WTC11 (cell line): Measurements from ENCODE around the gene SAFB. TPM values are rescaled to one million over a fixed set of nuclear protein-coding genes. Genes with fewer than 3 reads are reported as not detected.

Experiments used
- ATAC-seq: fragments of 200-7000 bp; cut with Tn5 transposase; 2 replicates; pipeline ENCODE4 v1.10.0; 2021; ENCODE audit warnings: mild to moderate bottlenecking, moderate library complexity
- CTCF ChIA-PET: fragments of 300-600 bp; sonication (Branson Sonifier 250); formaldehyde crosslinking; loops from one replicate; lab custom pipeline; 2021; ENCODE audit warnings: antibody characterized with exemption; lab: Charles Lee
- POLR2A ChIA-PET: fragments of 350-600 bp; sonication (Branson Sonifier 250); formaldehyde crosslinking; loops from one replicate; lab custom pipeline; 2021; ENCODE audit warnings: antibody characterized with exemption; lab: Charles Lee
- DNase-seq: peaks from one replicate; pipeline ENCODE4 v3.0.0; 2021; ENCODE audit warnings: low spot score
- H3K27ac Mint-ChIP-seq: 2 replicates; pipeline ENCODE4 v1.8.0; 2021; ENCODE audit warnings: mixed read lengths
- H3K27me3 Mint-ChIP-seq: 2 replicates; pipeline ENCODE4 v1.8.0; 2021; ENCODE audit warnings: low read depth, mild to moderate bottlenecking, moderate library complexity, mixed read lengths
- H3K36me3 Mint-ChIP-seq: 2 replicates; pipeline ENCODE4 v1.8.0; 2021; ENCODE audit warnings: mixed read lengths
- H3K4me1 Mint-ChIP-seq: 2 replicates; pipeline ENCODE4 v1.8.0; 2022; ENCODE audit warnings: mixed read lengths
- H3K4me3 Mint-ChIP-seq: 2 replicates; pipeline ENCODE4 v1.8.0; 2021; ENCODE audit warnings: mild to moderate bottlenecking, moderate library complexity, mixed read lengths
- H3K9me3 Mint-ChIP-seq: 2 replicates; pipeline ENCODE4 v1.8.0; 2021; ENCODE audit warnings: mixed read lengths
- AR ChIP-seq: fragments of 250-450 bp; sonication (Bioruptor Pico); IDR thresholded peaks from 2 replicates; pipeline ENCODE4 v1.9.0; 2021; ENCODE audit warnings: mild to moderate bottlenecking
- ESRRA ChIP-seq: sonication (generic); formaldehyde crosslinking; IDR thresholded peaks from 2 replicates; pipeline ENCODE4 v1.8.1; 2022; ENCODE audit warnings: mild to moderate bottlenecking, missing genetic modification reagents, borderline replicate concordance
- MXD4 ChIP-seq: fragments of 250-450 bp; sonication (Bioruptor Pico); IDR thresholded peaks from 2 replicates; pipeline ENCODE4 v1.8.0; 2021; ENCODE audit warnings: mild to moderate bottlenecking, moderate library complexity, borderline replicate concordance
- PREB ChIP-seq: sonication (generic); formaldehyde crosslinking; IDR thresholded peaks from 2 replicates; pipeline ENCODE4 v1.8.1; 2022; ENCODE audit warnings: mild to moderate bottlenecking, missing genetic modification reagents, moderate library complexity, borderline replicate concordance
- RELA ChIP-seq: sonication (generic); formaldehyde crosslinking; IDR thresholded peaks from 2 replicates; pipeline ENCODE4 v1.8.1; 2022; ENCODE audit warnings: missing genetic modification reagents, mild to moderate bottlenecking, borderline replicate concordance
- ZNF121 ChIP-seq: sonication (generic); formaldehyde crosslinking; IDR thresholded peaks from 2 replicates; pipeline ENCODE4 v1.8.0; 2023; ENCODE audit warnings: missing genetic modification reagents
- ZNF232 ChIP-seq: sonication (generic); formaldehyde crosslinking; IDR thresholded peaks from 2 replicates; pipeline ENCODE4 v1.8.0; 2022; ENCODE audit warnings: mild to moderate bottlenecking, missing genetic modification reagents
- ZNF671 ChIP-seq: fragments of 250-450 bp; sonication (Bioruptor Pico); IDR thresholded peaks from 2 replicates; pipeline ENCODE4 v1.8.0; 2021; ENCODE audit warnings: mild to moderate bottlenecking
- ZSCAN18 ChIP-seq: fragments of 250-450 bp; sonication (Bioruptor Pico); IDR thresholded peaks from 2 replicates; pipeline ENCODE4 v2.1.2; 2022; ENCODE audit warnings: mild to moderate bottlenecking, moderate library complexity
- total RNA-seq: library from RNA; stranded (reverse); gene quantifications from 3 replicates; pipeline ENCODE4 v1.2.3, GENCODE V29; 2021
- TF ChIP-seq, protein P1 (sequence below): sonication (generic); formaldehyde crosslinking; IDR thresholded peaks from 2 replicates; pipeline ENCODE4 v1.8.0; 2022; ENCODE audit warnings: mild to moderate bottlenecking, missing genetic modification reagents
- TF ChIP-seq, protein P2 (sequence below): fragments of 250-450 bp; sonication (Bioruptor Pico); IDR thresholded peaks from 2 replicates; pipeline ENCODE4 v1.9.0; 2021; ENCODE audit warnings: mild to moderate bottlenecking, borderline replicate concordance

SAFB gene
- total RNA-seq, 1 experiment from 2014 or later, result 141 TPM

- TF ChIP-seq AR (CRISPR knock-in tag), result no peak
- TF ChIP-seq ZNF121 (CRISPR knock-in tag), result no peak
- no peak for TF ChIP-seq ZSCAN18 (CRISPR knock-in tag)
These were observed 15.1 kb downstream of the SAFB start (continued) for GRCh38 chr19:5637971-5638370.

DNA sequence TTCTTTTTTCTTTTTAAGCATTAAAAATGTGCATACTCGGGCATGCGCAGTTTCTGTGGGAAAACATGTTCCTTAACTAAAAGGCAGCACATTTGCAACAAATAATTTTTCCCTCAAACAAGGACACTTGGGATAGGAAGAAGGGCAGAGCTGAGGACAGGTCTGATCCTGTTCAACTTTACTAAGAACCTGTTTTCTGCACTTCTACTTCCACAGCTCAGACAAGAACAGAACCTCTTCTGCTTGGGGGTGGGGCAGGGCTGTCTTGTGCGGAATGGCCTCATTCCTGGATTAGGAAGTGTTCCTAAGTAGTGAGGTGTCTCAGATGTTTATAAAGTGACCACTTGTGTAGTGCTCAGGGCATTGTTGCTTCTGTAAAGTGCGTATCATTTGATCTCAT, 18.3 kb downstream of the SAFB start:
- Mint-ChIP-seq H3K36me3 (peaks cover 49% of the 10 kb centered on the region), H3K27ac (peak overlapping the region; percentile 19; the same call in 1 of the 2 replicates), H3K27me3 (no peaks in the 10 kb centered on the region; the same call in 1 of the 2 replicates), H3K9me3 (no peaks in the 10 kb centered on the region), H3K4me3 (no peak overlapping the region), H3K4me1 (peaks cover 5% of the 10 kb centered on the region)
- TF ChIP-seq MXD4 (CRISPR knock-in tag), result no peak
- TF ChIP-seq ZNF121 (CRISPR knock-in tag), result no peak
- no peak for TF ChIP-seq AR (CRISPR knock-in tag)
- TF ChIP-seq, protein P1, sequence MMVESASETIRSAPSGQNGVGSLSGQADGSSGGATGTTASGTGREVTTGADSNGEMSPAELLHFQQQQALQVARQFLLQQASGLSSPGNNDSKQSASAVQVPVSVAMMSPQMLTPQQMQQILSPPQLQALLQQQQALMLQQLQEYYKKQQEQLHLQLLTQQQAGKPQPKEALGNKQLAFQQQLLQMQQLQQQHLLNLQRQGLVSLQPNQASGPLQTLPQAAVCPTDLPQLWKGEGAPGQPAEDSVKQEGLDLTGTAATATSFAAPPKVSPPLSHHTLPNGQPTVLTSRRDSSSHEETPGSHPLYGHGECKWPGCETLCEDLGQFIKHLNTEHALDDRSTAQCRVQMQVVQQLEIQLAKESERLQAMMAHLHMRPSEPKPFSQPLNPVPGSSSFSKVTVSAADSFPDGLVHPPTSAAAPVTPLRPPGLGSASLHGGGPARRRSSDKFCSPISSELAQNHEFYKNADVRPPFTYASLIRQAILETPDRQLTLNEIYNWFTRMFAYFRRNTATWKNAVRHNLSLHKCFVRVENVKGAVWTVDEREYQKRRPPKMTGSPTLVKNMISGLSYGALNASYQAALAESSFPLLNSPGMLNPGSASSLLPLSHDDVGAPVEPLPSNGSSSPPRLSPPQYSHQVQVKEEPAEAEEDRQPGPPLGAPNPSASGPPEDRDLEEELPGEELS (CRISPR knock-in tag), result no peak
- no peak for TF ChIP-seq ESRRA
- TF ChIP-seq, protein P2, sequence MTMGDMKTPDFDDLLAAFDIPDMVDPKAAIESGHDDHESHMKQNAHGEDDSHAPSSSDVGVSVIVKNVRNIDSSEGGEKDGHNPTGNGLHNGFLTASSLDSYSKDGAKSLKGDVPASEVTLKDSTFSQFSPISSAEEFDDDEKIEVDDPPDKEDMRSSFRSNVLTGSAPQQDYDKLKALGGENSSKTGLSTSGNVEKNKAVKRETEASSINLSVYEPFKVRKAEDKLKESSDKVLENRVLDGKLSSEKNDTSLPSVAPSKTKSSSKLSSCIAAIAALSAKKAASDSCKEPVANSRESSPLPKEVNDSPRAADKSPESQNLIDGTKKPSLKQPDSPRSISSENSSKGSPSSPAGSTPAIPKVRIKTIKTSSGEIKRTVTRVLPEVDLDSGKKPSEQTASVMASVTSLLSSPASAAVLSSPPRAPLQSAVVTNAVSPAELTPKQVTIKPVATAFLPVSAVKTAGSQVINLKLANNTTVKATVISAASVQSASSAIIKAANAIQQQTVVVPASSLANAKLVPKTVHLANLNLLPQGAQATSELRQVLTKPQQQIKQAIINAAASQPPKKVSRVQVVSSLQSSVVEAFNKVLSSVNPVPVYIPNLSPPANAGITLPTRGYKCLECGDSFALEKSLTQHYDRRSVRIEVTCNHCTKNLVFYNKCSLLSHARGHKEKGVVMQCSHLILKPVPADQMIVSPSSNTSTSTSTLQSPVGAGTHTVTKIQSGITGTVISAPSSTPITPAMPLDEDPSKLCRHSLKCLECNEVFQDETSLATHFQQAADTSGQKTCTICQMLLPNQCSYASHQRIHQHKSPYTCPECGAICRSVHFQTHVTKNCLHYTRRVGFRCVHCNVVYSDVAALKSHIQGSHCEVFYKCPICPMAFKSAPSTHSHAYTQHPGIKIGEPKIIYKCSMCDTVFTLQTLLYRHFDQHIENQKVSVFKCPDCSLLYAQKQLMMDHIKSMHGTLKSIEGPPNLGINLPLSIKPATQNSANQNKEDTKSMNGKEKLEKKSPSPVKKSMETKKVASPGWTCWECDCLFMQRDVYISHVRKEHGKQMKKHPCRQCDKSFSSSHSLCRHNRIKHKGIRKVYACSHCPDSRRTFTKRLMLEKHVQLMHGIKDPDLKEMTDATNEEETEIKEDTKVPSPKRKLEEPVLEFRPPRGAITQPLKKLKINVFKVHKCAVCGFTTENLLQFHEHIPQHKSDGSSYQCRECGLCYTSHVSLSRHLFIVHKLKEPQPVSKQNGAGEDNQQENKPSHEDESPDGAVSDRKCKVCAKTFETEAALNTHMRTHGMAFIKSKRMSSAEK (CRISPR knock-in tag), result no peak
- TF ChIP-seq ZNF232 (CRISPR knock-in tag), result no peak
- TF ChIP-seq PREB, result no peak
- no peak for TF ChIP-seq RELA (CRISPR knock-in tag)
- TF ChIP-seq ZNF671 (CRISPR knock-in tag), result no peak
- ATAC-seq (no peak), DNase-seq (no peak)
- CTCF ChIA-PET, result no interaction called here
- POLR2A ChIA-PET, result no interaction called here
